Liver (tissue), 9 donors: ENCODE measurements around the gene AGPAT1. TPM values are rescaled to one million over a fixed set of nuclear protein-coding genes. Genes with fewer than 3 reads are reported as not detected.
A peak's percentile ranks its signal among the peaks of the same experiment; 100 is the strongest.
"Not testable (repeated sequence)": the region's sequence is repeated elsewhere in the genome, so short reads cannot be mapped to it uniquely, and the experiment has no call there.

Experiments
- DNase-seq: peaks from one replicate; pipeline ENCODE4 v3.0.0-alpha.2; 2017; ENCODE audit warnings: low spot score
- H3K27ac ChIP-seq, 2 donors: one replicate each; pipeline ENCODE4 v1.7.0; 2013; ENCODE audit warnings: inconsistent platforms in 2 of 2, low read length in 2 of 2, control low read depth in 1 of 2, low read depth in 1 of 2, mild to moderate bottlenecking in 1 of 2
- H3K27me3 ChIP-seq, 4 donors: one replicate each; pipeline versions ENCODE4 v1.6.1 to v1.7.0; 2013; ENCODE audit warnings: low read length in 3 of 4, inconsistent platforms in 1 of 4, mild to moderate bottlenecking in 1 of 4, moderate library complexity in 1 of 4; ENCODE audit not compliant: control insufficient read depth in 4 of 4, insufficient read depth in 4 of 4
- H3K36me3 ChIP-seq, 4 donors: one replicate each; pipeline versions ENCODE4 v1.6.1 to v1.7.0; 2013; ENCODE audit warnings: low read length in 3 of 4, mild to moderate bottlenecking in 3 of 4, low read depth in 1 of 4, moderate library complexity in 1 of 4; ENCODE audit not compliant: control insufficient read depth in 4 of 4, insufficient read depth in 3 of 4
- H3K4me1 ChIP-seq, 4 donors: one replicate each; pipeline versions ENCODE4 v1.6.1 to v1.7.0; 2013; ENCODE audit warnings: low read length in 3 of 4, mild to moderate bottlenecking in 3 of 4, moderate library complexity in 1 of 4; ENCODE audit not compliant: control insufficient read depth in 4 of 4, insufficient read depth in 4 of 4
- H3K4me3 ChIP-seq, 3 donors: one replicate each; pipeline versions ENCODE4 v1.6.1 to v1.7.0; 2013; ENCODE audit warnings: low read length in 3 of 3, control low read depth in 1 of 3, low read depth in 1 of 3, mild to moderate bottlenecking in 1 of 3
- H3K9ac ChIP-seq, 2 donors: one replicate each; pipeline ENCODE4 v1.7.0; 2013; ENCODE audit warnings: low read length in 2 of 2, mild to moderate bottlenecking in 2 of 2, moderate library complexity in 2 of 2, control low read depth in 1 of 2, low read depth in 1 of 2
- H3K9me3 ChIP-seq, 4 donors: one replicate each; pipeline versions ENCODE4 v1.6.1 to v1.7.0; 2013; ENCODE audit warnings: low read length in 3 of 4; ENCODE audit not compliant: control insufficient read depth in 4 of 4
- EGR1 ChIP-seq, 2 donors: IDR thresholded peaks; 2 replicates each; pipeline ENCODE4 v1.6.1; 2016 to 2018; ENCODE audit warnings: antibody characterized with exemption in 2 of 2, low read depth in 2 of 2
- FOXA1 ChIP-seq: IDR thresholded peaks from 2 replicates; pipeline ENCODE4 v1.6.1; 2016; ENCODE audit warnings: antibody characterized with exemption
- FOXA2 ChIP-seq: IDR thresholded peaks from 2 replicates; pipeline ENCODE4 v1.6.1; 2016; ENCODE audit warnings: antibody characterized with exemption
- GABPA ChIP-seq, 2 donors: IDR thresholded peaks in 1 of 2; conservative IDR thresholded peaks in 1 of 2; 2 replicates each; pipeline ENCODE4 v1.6.1; 2016; ENCODE audit warnings: antibody characterized with exemption in 2 of 2, mild to moderate bottlenecking in 1 of 2, moderate library complexity in 1 of 2
- HNF4A ChIP-seq, 2 donors: conservative IDR thresholded peaks; 2 replicates each; pipeline ENCODE4 v1.6.1; 2016; ENCODE audit warnings: antibody characterized with exemption in 2 of 2, mild to moderate bottlenecking in 2 of 2
- HNF4G ChIP-seq: IDR thresholded peaks from 2 replicates; pipeline ENCODE4 v1.6.1; 2016; ENCODE audit warnings: antibody characterized with exemption
- JUND ChIP-seq, 2 donors: IDR thresholded peaks; 2 replicates each; pipeline ENCODE4 v1.6.1; 2016; ENCODE audit warnings: antibody characterized with exemption in 2 of 2
- MAX ChIP-seq: IDR thresholded peaks from 2 replicates; pipeline ENCODE4 v1.6.1; 2016; ENCODE audit warnings: antibody characterized with exemption
- RAD21 ChIP-seq, 2 donors: IDR thresholded peaks; 2 replicates each; pipeline ENCODE4 v1.6.1; 2016; ENCODE audit warnings: antibody characterized with exemption in 2 of 2, mild to moderate bottlenecking in 2 of 2
- REST ChIP-seq: IDR thresholded peaks from 2 replicates; pipeline ENCODE4 v1.6.1; 2016; ENCODE audit warnings: antibody characterized with exemption, mild to moderate bottlenecking
- RXRA ChIP-seq, 2 donors: IDR thresholded peaks; 2 replicates each; pipeline ENCODE4 v1.6.1; 2017 to 2018; ENCODE audit warnings: antibody characterized with exemption in 2 of 2, mild to moderate bottlenecking in 1 of 2
- SP1 ChIP-seq: IDR thresholded peaks from 2 replicates; pipeline ENCODE4 v1.6.1; 2018; ENCODE audit warnings: antibody characterized with exemption, mild to moderate bottlenecking
- YY1 ChIP-seq: IDR thresholded peaks from 2 replicates; pipeline ENCODE4 v1.6.1; 2016; ENCODE audit warnings: antibody characterized with exemption, mild to moderate bottlenecking
- ZBTB33 ChIP-seq: IDR thresholded peaks from 2 replicates; pipeline ENCODE4 v1.6.1; 2016; ENCODE audit warnings: antibody characterized with exemption
- WGBS: extraction: QIAGEN DNeasy Blood & Tissue Kit; methylation state at CpG from one replicate; pipeline ENCODE4 v1.1.7; 2013; 5-methylcytosine and 5-hydroxymethylcytosine counted together
- polyA plus RNA-seq, 2 donors: library from polyadenylated mRNA; stranded (reverse) in 1 of 2; unstranded in 1 of 2; fragments of 200-250 nt in 1 of 2; fragments of >200 nt in 1 of 2; fragmentation: Nextera tagmentation in 1 of 2; extraction: Ambion mirVana in 1 of 2; gene quantifications; one replicate each; pipeline versions ENCODE4 v1.2.1 to v1.2.3, GENCODE V29; 2013 to 2015
- total RNA-seq, 2 donors: library from RNA; depleted of rRNA; stranded (reverse); fragments of >200 nt; gene quantifications; one replicate each; pipeline ENCODE4 v1.2.3, GENCODE V29; 2014
- TF ChIP-seq, protein P1 (sequence below): IDR thresholded peaks from 2 replicates; pipeline ENCODE4 v1.6.1; 2016; ENCODE audit warnings: antibody characterized with exemption
- donor health status: healthy.
- donor health status: healthy.
- donor health status: healthy.
- donor health status: healthy.
- donor health status: healthy.

AGPAT1 gene
- total and polyA plus RNA-seq, 4 donors, result 10.4 to 45.1 (median 17.5) TPM

DNA sequence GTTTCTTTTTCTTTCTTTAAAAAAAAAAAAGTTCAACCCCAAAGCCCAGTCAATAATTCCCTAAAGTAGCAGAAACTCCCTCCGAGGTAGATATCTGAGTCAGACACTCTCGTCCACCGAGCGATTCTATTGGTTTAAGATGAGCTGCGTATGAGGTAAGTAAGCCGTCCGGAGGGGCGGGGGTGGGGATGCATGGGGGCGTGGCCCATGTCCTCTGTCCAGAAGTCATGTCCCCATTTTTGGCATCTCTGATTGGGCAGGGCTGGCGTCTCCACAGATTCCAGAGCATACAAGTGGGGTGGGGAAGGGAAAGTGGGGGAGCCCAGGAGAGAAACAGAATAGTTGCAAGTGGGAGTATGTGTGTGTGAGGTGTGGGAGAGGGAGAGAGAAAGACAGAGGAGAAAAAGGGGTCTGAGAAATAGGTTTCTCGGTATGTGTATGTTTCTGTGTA, 9.8 kb upstream of the AGPAT1 start:
- Histone ChIP-seq H3K36me3 (peaks cover 0 to 35% (median 17%) of the 10 kb centered on the region in 4 donors), H3K4me1 (peaks cover 6 to 21% (median 12%) of the 10 kb centered on the region in 4 donors), H3K27ac (peak overlapping the region; percentile 31 to 46)
- not testable (repeated sequence) for H3K9ac ChIP-seq, H3K9me3 ChIP-seq, H3K4me3 ChIP-seq, H3K27me3 ChIP-seq
- peak in 1 of 2 donors; percentile 9 for TF ChIP-seq HNF4A (conservative IDR thresholded peaks at IDR 0.05)
- WGBS, result 30% methylated on average over 11 of the region's 11 CpGs
- DNase-seq, result peak; percentile 87

DNA sequence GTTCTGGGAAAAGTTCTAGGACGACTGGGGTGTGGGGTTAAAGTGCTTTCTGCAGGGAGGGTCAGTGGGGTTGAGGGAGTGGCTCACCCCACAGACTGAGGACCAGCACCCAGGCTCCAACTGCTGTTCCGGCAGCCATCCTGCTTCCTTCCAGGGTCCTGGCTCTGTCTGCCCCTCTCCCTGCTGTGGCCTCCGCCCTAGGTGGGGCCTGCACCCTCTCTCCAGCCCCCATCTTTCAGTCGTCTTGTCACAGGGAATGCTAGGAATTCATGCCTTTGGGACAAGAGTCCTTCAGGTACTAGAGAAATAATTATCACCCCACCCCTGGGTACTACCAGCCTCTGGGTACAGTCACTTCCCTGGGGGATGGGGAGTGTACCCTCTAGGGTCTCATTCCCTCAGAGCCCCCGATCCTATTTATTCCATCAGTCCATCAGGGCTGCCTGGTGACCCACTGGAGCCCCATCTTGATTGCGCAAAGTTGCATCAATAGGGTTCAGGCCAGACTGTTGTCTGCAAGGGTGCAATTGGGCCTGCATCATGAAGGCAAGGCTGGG, 8.3 kb upstream of the AGPAT1 start, which contains the start of gene AGER:
Gene AGER, minus strand, starts transcription at position 170 of the 557 bp plus-strand sequence. Its CDS starts 31 bp downstream, at position 139.
- H3K27me3 ChIP-seq, result no peaks in the 10 kb centered on the region
- H3K4me3 ChIP-seq, result no peak within 1 kb of the TSS
- WGBS, result 86% methylated on average over 6 of the region's 6 CpGs
- no peak for DNase-seq
- H3K4me1 ChIP-seq, result peaks cover 5 to 23% (median 16%) of the 10 kb centered on the region in 4 donors
- TF ChIP-seq SP1, result no peak
- TF ChIP-seq RAD21 (IDR thresholded peaks at IDR 0.05), result no peak
- no peak for TF ChIP-seq GABPA (IDR thresholded peaks at IDR 0.05 in 1 of 2, conservative IDR thresholded peaks at IDR 0.05 in 1 of 2)
- no peak for TF ChIP-seq EGR1 (IDR thresholded peaks at IDR 0.05; ENCODE audit: low read depth in 2 of 2)
- TF ChIP-seq, protein P1, sequence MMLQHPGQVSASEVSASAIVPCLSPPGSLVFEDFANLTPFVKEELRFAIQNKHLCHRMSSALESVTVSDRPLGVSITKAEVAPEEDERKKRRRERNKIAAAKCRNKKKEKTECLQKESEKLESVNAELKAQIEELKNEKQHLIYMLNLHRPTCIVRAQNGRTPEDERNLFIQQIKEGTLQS, result no peak
- TF ChIP-seq FOXA2, result no peak
- TF ChIP-seq REST, result no peak
- no peak for TF ChIP-seq RXRA (IDR thresholded peaks at IDR 0.05)
- no peak for TF ChIP-seq YY1
- no peak for TF ChIP-seq ZBTB33
- TF ChIP-seq JUND (IDR thresholded peaks at IDR 0.05), result no peak
- TF ChIP-seq FOXA1, result no peak
- TF ChIP-seq MAX, result no peak
- TF ChIP-seq HNF4G, result no peak
- TF ChIP-seq HNF4A (conservative IDR thresholded peaks at IDR 0.05), result no peak
- H3K9ac ChIP-seq, result no peak within 1 kb of the TSS
- H3K9me3 ChIP-seq, result no peaks in the 10 kb centered on the region
- H3K27ac ChIP-seq, result peak within 1 kb of the TSS in 1 of 2 donors; percentile 25
- H3K36me3 ChIP-seq, result peaks cover 0 to 35% (median 19%) of the 10 kb centered on the region in 4 donors
